GM12878 (cell line): ENCODE results near the gene POU6F2. TPM values are rescaled to one million over a fixed set of nuclear protein-coding genes. Genes with fewer than 3 reads are reported as not detected.

Experiments
- CEBPB ChIP-seq, 2 experiments: fragments of 150-350 bp in 1 of 2; IDR thresholded peaks; 2 replicates each; pipeline ENCODE4 v1.6.1; 2012 to 2014; ENCODE audit warnings: low read depth in 2 of 2, low read length in 2 of 2, borderline replicate concordance in 1 of 2, inconsistent platforms in 1 of 2
- NFYA ChIP-seq: IDR thresholded peaks from 2 replicates; pipeline ENCODE4 v1.6.1; 2011; ENCODE audit warnings: low read depth, mild to moderate bottlenecking, low read length, improper control_type of control experiment, borderline replicate concordance
- polyA plus RNA-seq, 11 experiments: library from polyadenylated mRNA; depleted of rRNA in 4 of 11; unstranded in 6 of 11; stranded (reverse) in 5 of 11; fragments of >200 nt; fragmentation: Nextera tagmentation in 4 of 11; fragmentation: Illumina TruSeq in 1 of 11; extraction: Ambion mirVana in 4 of 11; extraction: Trizol in 1 of 11; gene quantifications; 1 replicate in 1 of 11; 2 replicates in 10 of 11; pipeline versions ENCODE4 v1.2.1 to v1.2.3, GENCODE V29; 2011 to 2016; ENCODE audit warnings: inconsistent platforms in 2 of 11, missing spikeins in 2 of 11, low read depth in 1 of 11
- total RNA-seq, 4 experiments: library from RNA; depleted of rRNA in 3 of 4; stranded (reverse); fragments of >200 nt in 3 of 4; fragmentation: Illumina TruSeq in 1 of 4; extraction: Trizol in 1 of 4; gene quantifications; 2 replicates each; pipeline versions ENCODE4 v1.2.1 to v1.2.3, GENCODE V29; 2013 to 2021
- TF ChIP-seq, protein P1 (sequence below): IDR thresholded peaks from 2 replicates; pipeline ENCODE4 v1.6.1; 2012; ENCODE audit warnings: mild to moderate bottlenecking, low read depth, low read length
- TF ChIP-seq, protein P2 (sequence below): fragments of 450-650 bp; IDR thresholded peaks from 2 replicates; pipeline ENCODE4 v1.6.1; 2018; ENCODE audit warnings: mild to moderate bottlenecking, low read depth, moderate library complexity; ENCODE audit not compliant: partially characterized antibody
- TF ChIP-seq, protein P3 (sequence below): fragments of 450-650 bp; IDR thresholded peaks from 2 replicates; pipeline ENCODE4 v1.6.1; 2017; ENCODE audit warnings: mild to moderate bottlenecking

POU6F2 gene
- total and polyA plus RNA-seq, 10 of the 15 experiments (the other 5 are each of a cell fraction or from before 2014, with no cell fraction given): 0.10 TPM; not detected in 9

DNA sequence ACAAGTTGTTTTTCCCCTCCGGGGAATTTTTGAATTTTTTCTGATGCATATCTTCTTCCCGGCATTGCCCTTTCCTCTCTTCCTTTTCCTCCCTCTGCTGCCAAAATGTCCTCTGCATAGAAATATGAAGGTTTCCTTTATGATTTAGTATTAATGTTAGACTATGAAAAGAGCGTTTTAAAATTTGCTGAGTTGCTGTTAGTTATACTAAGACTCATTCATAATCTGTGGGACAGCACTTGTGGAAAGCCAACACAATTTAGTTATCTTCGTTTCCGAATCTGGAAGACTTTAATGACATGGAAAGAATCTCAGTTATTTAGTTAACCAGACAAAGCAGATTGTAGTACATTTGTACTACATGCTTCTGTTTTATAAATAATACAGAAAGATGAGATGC is 25.0 kb downstream of the POU6F2 start (continued):
- TF ChIP-seq, protein P1, sequence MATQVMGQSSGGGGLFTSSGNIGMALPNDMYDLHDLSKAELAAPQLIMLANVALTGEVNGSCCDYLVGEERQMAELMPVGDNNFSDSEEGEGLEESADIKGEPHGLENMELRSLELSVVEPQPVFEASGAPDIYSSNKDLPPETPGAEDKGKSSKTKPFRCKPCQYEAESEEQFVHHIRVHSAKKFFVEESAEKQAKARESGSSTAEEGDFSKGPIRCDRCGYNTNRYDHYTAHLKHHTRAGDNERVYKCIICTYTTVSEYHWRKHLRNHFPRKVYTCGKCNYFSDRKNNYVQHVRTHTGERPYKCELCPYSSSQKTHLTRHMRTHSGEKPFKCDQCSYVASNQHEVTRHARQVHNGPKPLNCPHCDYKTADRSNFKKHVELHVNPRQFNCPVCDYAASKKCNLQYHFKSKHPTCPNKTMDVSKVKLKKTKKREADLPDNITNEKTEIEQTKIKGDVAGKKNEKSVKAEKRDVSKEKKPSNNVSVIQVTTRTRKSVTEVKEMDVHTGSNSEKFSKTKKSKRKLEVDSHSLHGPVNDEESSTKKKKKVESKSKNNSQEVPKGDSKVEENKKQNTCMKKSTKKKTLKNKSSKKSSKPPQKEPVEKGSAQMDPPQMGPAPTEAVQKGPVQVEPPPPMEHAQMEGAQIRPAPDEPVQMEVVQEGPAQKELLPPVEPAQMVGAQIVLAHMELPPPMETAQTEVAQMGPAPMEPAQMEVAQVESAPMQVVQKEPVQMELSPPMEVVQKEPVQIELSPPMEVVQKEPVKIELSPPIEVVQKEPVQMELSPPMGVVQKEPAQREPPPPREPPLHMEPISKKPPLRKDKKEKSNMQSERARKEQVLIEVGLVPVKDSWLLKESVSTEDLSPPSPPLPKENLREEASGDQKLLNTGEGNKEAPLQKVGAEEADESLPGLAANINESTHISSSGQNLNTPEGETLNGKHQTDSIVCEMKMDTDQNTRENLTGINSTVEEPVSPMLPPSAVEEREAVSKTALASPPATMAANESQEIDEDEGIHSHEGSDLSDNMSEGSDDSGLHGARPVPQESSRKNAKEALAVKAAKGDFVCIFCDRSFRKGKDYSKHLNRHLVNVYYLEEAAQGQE: no peak
- TF ChIP-seq, protein P2, sequence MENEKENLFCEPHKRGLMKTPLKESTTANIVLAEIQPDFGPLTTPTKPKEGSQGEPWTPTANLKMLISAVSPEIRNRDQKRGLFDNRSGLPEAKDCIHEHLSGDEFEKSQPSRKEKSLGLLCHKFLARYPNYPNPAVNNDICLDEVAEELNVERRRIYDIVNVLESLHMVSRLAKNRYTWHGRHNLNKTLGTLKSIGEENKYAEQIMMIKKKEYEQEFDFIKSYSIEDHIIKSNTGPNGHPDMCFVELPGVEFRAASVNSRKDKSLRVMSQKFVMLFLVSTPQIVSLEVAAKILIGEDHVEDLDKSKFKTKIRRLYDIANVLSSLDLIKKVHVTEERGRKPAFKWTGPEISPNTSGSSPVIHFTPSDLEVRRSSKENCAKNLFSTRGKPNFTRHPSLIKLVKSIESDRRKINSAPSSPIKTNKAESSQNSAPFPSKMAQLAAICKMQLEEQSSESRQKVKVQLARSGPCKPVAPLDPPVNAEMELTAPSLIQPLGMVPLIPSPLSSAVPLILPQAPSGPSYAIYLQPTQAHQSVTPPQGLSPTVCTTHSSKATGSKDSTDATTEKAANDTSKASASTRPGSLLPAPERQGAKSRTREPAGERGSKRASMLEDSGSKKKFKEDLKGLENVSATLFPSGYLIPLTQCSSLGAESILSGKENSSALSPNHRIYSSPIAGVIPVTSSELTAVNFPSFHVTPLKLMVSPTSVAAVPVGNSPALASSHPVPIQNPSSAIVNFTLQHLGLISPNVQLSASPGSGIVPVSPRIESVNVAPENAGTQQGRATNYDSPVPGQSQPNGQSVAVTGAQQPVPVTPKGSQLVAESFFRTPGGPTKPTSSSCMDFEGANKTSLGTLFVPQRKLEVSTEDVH: no peak
- TF ChIP-seq, protein P3, sequence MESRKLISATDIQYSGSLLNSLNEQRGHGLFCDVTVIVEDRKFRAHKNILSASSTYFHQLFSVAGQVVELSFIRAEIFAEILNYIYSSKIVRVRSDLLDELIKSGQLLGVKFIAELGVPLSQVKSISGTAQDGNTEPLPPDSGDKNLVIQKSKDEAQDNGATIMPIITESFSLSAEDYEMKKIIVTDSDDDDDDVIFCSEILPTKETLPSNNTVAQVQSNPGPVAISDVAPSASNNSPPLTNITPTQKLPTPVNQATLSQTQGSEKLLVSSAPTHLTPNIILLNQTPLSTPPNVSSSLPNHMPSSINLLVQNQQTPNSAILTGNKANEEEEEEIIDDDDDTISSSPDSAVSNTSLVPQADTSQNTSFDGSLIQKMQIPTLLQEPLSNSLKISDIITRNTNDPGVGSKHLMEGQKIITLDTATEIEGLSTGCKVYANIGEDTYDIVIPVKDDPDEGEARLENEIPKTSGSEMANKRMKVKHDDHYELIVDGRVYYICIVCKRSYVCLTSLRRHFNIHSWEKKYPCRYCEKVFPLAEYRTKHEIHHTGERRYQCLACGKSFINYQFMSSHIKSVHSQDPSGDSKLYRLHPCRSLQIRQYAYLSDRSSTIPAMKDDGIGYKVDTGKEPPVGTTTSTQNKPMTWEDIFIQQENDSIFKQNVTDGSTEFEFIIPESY: no peak
- TF ChIP-seq NFYA (no peak), CEBPB (IDR thresholded peaks at IDR 0.05; ENCODE audit: borderline replicate concordance in 1 of 2, low read depth in 2 of 2, low read length in 2 of 2) (no peak)
